ENCODE data around the gene SREBF1. TPM values are rescaled to one million over a fixed set of nuclear protein-coding genes. Genes with fewer than 3 reads are reported as not detected.

SREBF1 gene
- total and polyA plus RNA-seq, 2 of the 8 experiments (the other 6 are each of a cell fraction or from before 2014, with no cell fraction given) = 28.6 to 70.8 TPM

DNA sequence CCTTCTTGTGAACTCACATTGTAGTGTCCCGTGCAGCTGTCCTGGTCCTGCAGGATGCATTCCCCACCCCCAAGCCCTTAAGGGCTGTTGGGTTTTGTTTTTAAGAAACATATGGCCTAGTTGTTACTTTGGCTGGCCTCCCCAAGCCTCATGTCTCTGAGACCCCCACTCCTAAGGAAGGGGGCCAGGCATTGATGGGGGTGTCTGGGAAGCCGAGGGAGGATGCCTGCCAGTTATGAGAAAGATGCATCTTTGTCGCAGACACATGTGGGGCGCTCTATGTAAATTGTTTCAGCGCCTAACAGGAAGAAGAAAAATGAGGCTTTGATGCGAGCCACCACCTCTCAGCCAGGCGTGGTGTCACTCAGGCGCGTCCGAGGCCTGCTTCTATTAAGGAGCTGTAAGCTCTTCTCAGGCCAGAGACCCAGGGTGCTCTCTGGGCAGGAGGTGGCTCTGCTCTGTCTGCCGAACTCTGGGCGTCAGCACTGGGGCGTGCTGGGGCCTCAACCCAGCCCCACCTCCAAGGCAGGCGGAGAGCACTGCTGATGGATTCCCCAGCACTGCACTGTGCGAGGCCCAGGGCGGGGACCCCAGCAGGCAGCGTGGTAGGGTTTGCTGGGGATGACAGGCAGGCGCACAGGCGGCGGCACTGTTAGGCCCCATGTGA lies 70.6 kb downstream of the SREBF1 start:
- Histone ChIP-seq H3K36me3 (ENCODE audit: control insufficient read depth in 2 of 4, insufficient read depth in 4 of 4, low read length in 3 of 4) (no peaks in the 10 kb centered on the region), H3K56ac (replicated peaks; ENCODE audit: insufficient read length, low read depth, low read length) (no peak overlapping the region), H3K23ac (ENCODE audit: insufficient read length) (no peak overlapping the region), H3K79me2 (ENCODE audit: control insufficient read depth in 1 of 2, insufficient read depth in 2 of 2, low read length in 2 of 2) (no peaks in the 10 kb centered on the region), H3K79me1 (ENCODE audit: low read depth, low read length) (no peaks in the 10 kb centered on the region), H4K20me1 (replicated peaks in 1 of 2; ENCODE audit: control insufficient read depth in 1 of 2, insufficient read depth in 2 of 2, low read length in 2 of 2) (no peaks in the 10 kb centered on the region), H2BK120ac (replicated peaks; ENCODE audit: low read depth, low read length) (no peak overlapping the region), H3K27ac (ENCODE audit: low read depth, low read length) (no peak overlapping the region), H2AK5ac (ENCODE audit: low read depth, low read length) (no peak overlapping the region), H3K14ac (ENCODE audit: insufficient read length) (no peak overlapping the region), H3K27me3 (replicated peaks in 1 of 4; ENCODE audit: control insufficient read depth in 3 of 4, extremely low read depth in 1 of 4, insufficient read depth in 3 of 4, low read length in 3 of 4) (peaks cover 0 to 2% (median 0%) of the 10 kb centered on the region in 4 experiments; a peak in 2 of 7 replicates), H4K91ac (replicated peaks; ENCODE audit: insufficient read length, low read length) (peak overlapping the region; percentile 34), H3K9ac (replicated peaks in 1 of 4; ENCODE audit: extremely low read depth in 1 of 4, low read depth in 3 of 4, low read length in 3 of 4) (no peak overlapping the region), H3K4me2 (ENCODE audit: insufficient read depth in 1 of 2, low read depth in 2 of 2, low read length in 2 of 2) (no peak overlapping the region), H2BK15ac (ENCODE audit: low read length) (no peak overlapping the region), H3K4me1 (replicated peaks in 1 of 4; ENCODE audit: control insufficient read depth in 3 of 4, insufficient read depth in 4 of 4, low read length in 3 of 4) (peaks cover 0 to 9% (median 6%) of the 10 kb centered on the region in 4 experiments; a peak in 5 of 7 replicates), H4K5ac (ENCODE audit: insufficient read length, low read depth, low read length) (no peak overlapping the region), H3K18ac (ENCODE audit: extremely low read depth, low read length) (0 out of 2 replicates have a peak overlapping the region, but pooled peaks have one; percentile 19), H2BK5ac (ENCODE audit: low read depth, low read length) (no peak overlapping the region), H2AFZ (ENCODE audit: low read length) (no peak overlapping the region), H3K4ac (replicated peaks; ENCODE audit: insufficient read length, low read depth, low read length) (no peak overlapping the region), H4K8ac (ENCODE audit: extremely low read depth, insufficient read depth, low read length) (peak overlapping the region; percentile 64), H3K9me3 (ENCODE audit: insufficient read depth in 2 of 2, low read depth in 1 of 2, low read length in 1 of 2) (no peaks in the 10 kb centered on the region), H3K23me2 (ENCODE audit: low read depth, low read length) (no peaks in the 10 kb centered on the region), H2BK12ac (ENCODE audit: low read depth, low read length) (peak overlapping the region; percentile 19; the same call in 1 of the 2 replicates), H3K4me3 (ENCODE audit: extremely low read depth in 1 of 4, insufficient read depth in 2 of 4, low read depth in 3 of 4, low read length in 4 of 4) (no peak overlapping the region), H2BK20ac (ENCODE audit: low read length) (no peak overlapping the region)
- WGBS, 2 experiments (ENCODE audit: extremely low coverage in 1 of 2, insufficient coverage in 1 of 2, insufficient read length in 1 of 2, insufficient replicate concordance in 2 of 2, low coverage in 1 of 2, low lambda C conversion rate in 2 of 2, missing lambda C conversion rate in 1 of 2) = 89% methylated on average over 20 of the region's 20 CpGs; no CpG with 5 or more reads in 1 of the 2 experiments
- ChIA-PET POLR2A (ENCODE audit: partially characterized antibody) (interaction anchor here (0.6 to 1.7 kb wide), 4 partner anchors 9 to 72 kb away, joined by 3 to 4 read pairs (median 3); partner anchors contain the start of gene SREBF1), CTCF (ENCODE audit: partially characterized antibody) (interaction anchor here (1.0 to 1.1 kb wide), 3 partner anchors 10 to 123 kb away, joined by 4 read pairs; no protein-coding TSS in a partner anchor)
- FAIRE-seq = no peak
- DNase-seq (ENCODE audit: low read depth in 1 of 2, low spot score in 2 of 2) = no peak
- no peak for TF ChIP-seq EP300 (IDR thresholded peaks at IDR 0.05; ENCODE audit: borderline replicate concordance in 1 of 2, low read depth in 2 of 2, low read length in 2 of 2)
- TF ChIP-seq MAFK (IDR thresholded peaks at IDR 0.05; ENCODE audit: low read depth, low read length) = no peak
- TF ChIP-seq SRF (IDR thresholded peaks at IDR 0.05; ENCODE audit: low read depth, low read length) = no peak
- no peak for TF ChIP-seq SP4 (IDR thresholded peaks at IDR 0.05; ENCODE audit: low read length)
- no peak for TF ChIP-seq BACH1 (IDR thresholded peaks at IDR 0.05; ENCODE audit: low read length)
- no peak for TF ChIP-seq RFX5 (IDR thresholded peaks at IDR 0.05; ENCODE audit: borderline replicate concordance, low read depth, low read length)
- TF ChIP-seq ATF2 (IDR thresholded peaks at IDR 0.05; ENCODE audit: low read length) = no peak
- TF ChIP-seq TCF12 (IDR thresholded peaks at IDR 0.05; ENCODE audit: low read depth, low read length) = no peak
- no peak for TF ChIP-seq POLR2A (IDR thresholded peaks at IDR 0.05; ENCODE audit: control extremely low read depth in 1 of 2, low read depth in 2 of 2, low read length in 2 of 2)
- TF ChIP-seq GABPA (IDR thresholded peaks at IDR 0.05; ENCODE audit: borderline replicate concordance, insufficient read depth, low read length) = no peak
- no peak for TF ChIP-seq RNF2 (IDR thresholded peaks at IDR 0.05; ENCODE audit: borderline replicate concordance, low read depth, low read length, missing control alignments, poor library complexity, severe bottlenecking)
